GM12878 (cell line): Measurements from ENCODE around the gene AGAP3. TPM values are rescaled to one million over a fixed set of nuclear protein-coding genes. Genes with fewer than 3 reads are reported as not detected.
A peak's percentile ranks its signal among the peaks of the same experiment; 100 is the strongest.

Experiments used
- BACH1 ChIP-seq: fragments of 450-650 bp; IDR thresholded peaks from 2 replicates; pipeline ENCODE4 v1.6.1; 2017; ENCODE audit warnings: mild to moderate bottlenecking, borderline replicate concordance
- ETV6 ChIP-seq, 2 experiments: fragments of 450-650 bp in 1 of 2; IDR thresholded peaks in 1 of 2; conservative IDR thresholded peaks in 1 of 2; 2 replicates each; pipeline ENCODE4 v1.6.1; 2014; ENCODE audit warnings: antibody characterized with exemption in 1 of 2, borderline replicate concordance in 1 of 2, low read depth in 1 of 2, mild to moderate bottlenecking in 1 of 2, moderate library complexity in 1 of 2
- HDAC2 ChIP-seq: fragments of 200-600 bp; sonication (generic); IDR thresholded peaks from 2 replicates; pipeline ENCODE4 v1.6.1; 2017
- HDAC6 ChIP-seq: fragments of 200-600 bp; sonication (generic); IDR thresholded peaks from one replicate; pipeline ENCODE4 v1.8.0; 2017; ENCODE audit warnings: antibody characterized with exemption; ENCODE audit not compliant: unreplicated experiment
- IKZF1 ChIP-seq: fragments of 450-650 bp; conservative IDR thresholded peaks from 2 replicates; pipeline ENCODE4 v1.6.1; 2017; ENCODE audit warnings: antibody characterized with exemption, mild to moderate bottlenecking
- LARP7 ChIP-seq: fragments of 450-650 bp; IDR thresholded peaks from 2 replicates; pipeline ENCODE4 v1.6.1; 2017; ENCODE audit warnings: mild to moderate bottlenecking
- MEF2B ChIP-seq: fragments of 450-650 bp; IDR thresholded peaks from 2 replicates; pipeline ENCODE4 v1.6.1; 2018; ENCODE audit warnings: mild to moderate bottlenecking, moderate library complexity; ENCODE audit not compliant: partially characterized antibody, poor library complexity, severe bottlenecking
- MTA3 ChIP-seq: IDR thresholded peaks from 2 replicates; pipeline ENCODE4 v1.6.1; 2012; ENCODE audit warnings: low read length, inconsistent platforms, borderline replicate concordance
- MYB ChIP-seq: fragments of 150-350 bp; IDR thresholded peaks from 2 replicates; pipeline ENCODE4 v1.6.1; 2014; ENCODE audit warnings: mild to moderate bottlenecking, low read depth, low read length, borderline replicate concordance
- MYC ChIP-seq: IDR thresholded peaks from 2 replicates; pipeline ENCODE4 v1.6.1; 2011; ENCODE audit warnings: mild to moderate bottlenecking, low read length, moderate library complexity, inconsistent platforms; ENCODE audit not compliant: insufficient read depth, insufficient replicate concordance, insufficient read length, severe bottlenecking
- NFIC ChIP-seq: IDR thresholded peaks from 2 replicates; pipeline ENCODE4 v1.6.1; 2012; ENCODE audit warnings: low read depth, mild to moderate bottlenecking, inconsistent platforms, low read length, moderate library complexity
- NFYB ChIP-seq: IDR thresholded peaks from 2 replicates; pipeline ENCODE4 v1.6.1; 2011; ENCODE audit warnings: low read depth, mild to moderate bottlenecking, low read length, improper control_type of control experiment, moderate library complexity; ENCODE audit not compliant: insufficient read depth
- NR2C1 ChIP-seq: fragments of 450-650 bp; IDR thresholded peaks from 2 replicates; pipeline ENCODE4 v1.6.1; 2017; ENCODE audit warnings: antibody characterized with exemption, mild to moderate bottlenecking, moderate library complexity
- POLR2AphosphoS2 ChIP-seq: IDR thresholded peaks from 2 replicates; pipeline ENCODE4 v1.6.1; 2011; ENCODE audit warnings: low read depth, mild to moderate bottlenecking, low read length, improper control_type of control experiment, moderate library complexity
- POU2F2 ChIP-seq: IDR thresholded peaks from 3 replicates; pipeline ENCODE4 v1.6.1; 2011; ENCODE audit warnings: low read depth, mild to moderate bottlenecking, low read length, borderline replicate concordance
- RB1 ChIP-seq: fragments of 450-650 bp; formaldehyde crosslinking; IDR thresholded peaks from 2 replicates; pipeline ENCODE4 v1.6.1; 2017; ENCODE audit warnings: mild to moderate bottlenecking, borderline replicate concordance
- SMAD1 ChIP-seq: fragments of 450-650 bp; IDR thresholded peaks from 2 replicates; pipeline ENCODE4 v1.6.1; 2018; ENCODE audit warnings: mild to moderate bottlenecking, low read depth; ENCODE audit not compliant: partially characterized antibody
- SMC3 ChIP-seq: IDR thresholded peaks from 2 replicates; pipeline ENCODE4 v1.6.1; 2011; ENCODE audit warnings: low read length, improper control_type of control experiment, borderline replicate concordance
- SPI1 ChIP-seq: IDR thresholded peaks from 2 replicates; pipeline ENCODE4 v1.6.1; 2011; ENCODE audit warnings: low read depth, mild to moderate bottlenecking, low read length, moderate library complexity, borderline replicate concordance; ENCODE audit not compliant: insufficient read depth
- SREBF2 ChIP-seq: IDR thresholded peaks from 2 replicates; pipeline ENCODE4 v1.6.1; 2012; ENCODE audit warnings: mild to moderate bottlenecking, low read length
- SRF ChIP-seq, 2 experiments: IDR thresholded peaks; 2 replicates each; pipeline ENCODE4 v1.6.1; 2011; ENCODE audit warnings: low read depth in 2 of 2, low read length in 2 of 2, mild to moderate bottlenecking in 1 of 2, moderate library complexity in 1 of 2
- SUZ12 ChIP-seq: fragments of 200-600 bp; sonication (generic); IDR thresholded peaks from one replicate; pipeline ENCODE4 v1.6.1; 2018; ENCODE audit warnings: antibody characterized with exemption, mild to moderate bottlenecking; ENCODE audit not compliant: unreplicated experiment
- YY1 ChIP-seq: IDR thresholded peaks from 2 replicates; pipeline ENCODE4 v1.6.1; 2011; ENCODE audit warnings: low read depth, mild to moderate bottlenecking, low read length
- polyA plus RNA-seq, 11 experiments: library from polyadenylated mRNA; depleted of rRNA in 4 of 11; unstranded in 6 of 11; stranded (reverse) in 5 of 11; fragments of >200 nt; fragmentation: Nextera tagmentation in 4 of 11; fragmentation: Illumina TruSeq in 1 of 11; extraction: Ambion mirVana in 4 of 11; extraction: Trizol in 1 of 11; gene quantifications; 1 replicate in 1 of 11; 2 replicates in 10 of 11; pipeline versions ENCODE4 v1.2.1 to v1.2.3, GENCODE V29; 2011 to 2016; ENCODE audit warnings: inconsistent platforms in 2 of 11, missing spikeins in 2 of 11, low read depth in 1 of 11
- total RNA-seq, 4 experiments: library from RNA; depleted of rRNA in 3 of 4; stranded (reverse); fragments of >200 nt in 3 of 4; fragmentation: Illumina TruSeq in 1 of 4; extraction: Trizol in 1 of 4; gene quantifications; 2 replicates each; pipeline versions ENCODE4 v1.2.1 to v1.2.3, GENCODE V29; 2013 to 2021
- TF ChIP-seq, protein P1 (sequence below): IDR thresholded peaks from 2 replicates; pipeline ENCODE4 v1.6.1; 2011; ENCODE audit warnings: low read depth, low read length, improper control_type of control experiment, borderline replicate concordance
- TF ChIP-seq, protein P2 (sequence below): IDR thresholded peaks from 2 replicates; pipeline ENCODE4 v1.6.1; 2011; ENCODE audit warnings: low read depth, mild to moderate bottlenecking, low read length, moderate library complexity, borderline replicate concordance; ENCODE audit errors: extremely low read depth
- TF ChIP-seq, protein P3 (sequence below): fragments of 150-350 bp; IDR thresholded peaks from 2 replicates; pipeline ENCODE4 v1.6.1; 2014; ENCODE audit warnings: mild to moderate bottlenecking, low read depth, low read length
- TF ChIP-seq, protein P4 (sequence below): IDR thresholded peaks from 2 replicates; pipeline ENCODE4 v1.6.1; 2011; ENCODE audit warnings: borderline replicate concordance, low read depth, mild to moderate bottlenecking, moderate library complexity, low read length; ENCODE audit not compliant: insufficient read depth, poor library complexity, severe bottlenecking

AGAP3 gene
- total and polyA plus RNA-seq, 10 of the 15 experiments (the other 5 are each of a cell fraction or from before 2014, with no cell fraction given), result 1.8 to 68.1 (median 15.7) TPM

DNA sequence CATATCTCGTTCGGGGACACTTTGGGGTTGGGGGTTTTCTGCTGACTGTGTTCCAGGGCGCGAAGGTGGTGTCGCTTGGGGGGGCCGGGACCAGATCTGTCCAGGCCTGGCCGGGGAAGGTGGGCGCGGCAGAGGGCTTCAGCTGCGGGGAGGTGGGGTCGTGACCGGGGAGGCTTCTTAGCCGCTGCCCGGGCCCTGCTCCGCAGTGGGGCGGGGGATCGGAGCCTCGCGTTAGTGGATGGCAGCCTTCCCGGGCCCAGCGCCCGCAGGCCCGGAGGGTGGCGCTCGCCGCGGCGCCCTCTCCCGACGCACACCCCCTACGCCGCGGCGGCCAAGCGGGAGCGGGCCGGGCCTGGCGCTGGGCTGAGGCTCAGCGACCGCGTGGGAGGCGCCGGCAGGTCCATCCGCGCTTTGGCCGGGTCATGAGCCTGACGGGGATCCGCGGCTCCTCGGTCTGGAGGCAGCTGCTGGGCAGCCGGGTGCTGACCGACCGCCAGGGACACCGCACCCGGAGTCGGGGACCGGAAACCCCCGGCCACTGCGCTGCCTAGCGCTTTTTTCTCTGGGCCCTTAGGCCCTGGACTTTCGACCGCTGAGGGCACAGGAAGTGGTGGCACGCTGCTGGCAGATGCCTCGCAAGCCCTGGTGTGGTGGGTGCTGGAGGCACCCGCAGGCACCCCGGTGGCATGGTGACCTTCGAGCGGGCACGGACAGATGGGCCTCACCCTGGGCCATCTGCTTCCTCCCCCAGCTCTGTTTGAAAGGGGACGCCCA lies 1.2 kb downstream of the AGAP3 start (continued):
- TF ChIP-seq, protein P1, sequence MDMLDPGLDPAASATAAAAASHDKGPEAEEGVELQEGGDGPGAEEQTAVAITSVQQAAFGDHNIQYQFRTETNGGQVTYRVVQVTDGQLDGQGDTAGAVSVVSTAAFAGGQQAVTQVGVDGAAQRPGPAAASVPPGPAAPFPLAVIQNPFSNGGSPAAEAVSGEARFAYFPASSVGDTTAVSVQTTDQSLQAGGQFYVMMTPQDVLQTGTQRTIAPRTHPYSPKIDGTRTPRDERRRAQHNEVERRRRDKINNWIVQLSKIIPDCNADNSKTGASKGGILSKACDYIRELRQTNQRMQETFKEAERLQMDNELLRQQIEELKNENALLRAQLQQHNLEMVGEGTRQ, result no peak
- TF ChIP-seq SRF (IDR thresholded peaks at IDR 0.05; ENCODE audit: low read depth in 2 of 2, low read length in 2 of 2) (no peak), NFIC (no peak), NFYB (no peak), MYC (peak; percentile 61), RB1 (no peak), MEF2B (no peak), SMAD1 (no peak), POU2F2 (no peak), YY1 (peak; percentile 57), SMC3 (no peak), BACH1 (peak; percentile 67), HDAC6 (no peak), SREBF2 (no peak), MTA3 (no peak), HDAC2 (no peak), SUZ12 (no peak), SPI1 (no peak), POLR2AphosphoS2 (no peak), NR2C1 (no peak), MYB (no peak), ETV6 (conservative IDR thresholded peaks at IDR 0.05 in 1 of 2, IDR thresholded peaks at IDR 0.05 in 1 of 2; ENCODE audit: borderline replicate concordance in 1 of 2, low read depth in 1 of 2) (no peak), IKZF1 (peak; percentile 81), LARP7 (peak; percentile 52; the same call in 1 of the 2 replicates)
- TF ChIP-seq, protein P2, sequence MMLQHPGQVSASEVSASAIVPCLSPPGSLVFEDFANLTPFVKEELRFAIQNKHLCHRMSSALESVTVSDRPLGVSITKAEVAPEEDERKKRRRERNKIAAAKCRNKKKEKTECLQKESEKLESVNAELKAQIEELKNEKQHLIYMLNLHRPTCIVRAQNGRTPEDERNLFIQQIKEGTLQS, result no peak
- TF ChIP-seq, protein P3, sequence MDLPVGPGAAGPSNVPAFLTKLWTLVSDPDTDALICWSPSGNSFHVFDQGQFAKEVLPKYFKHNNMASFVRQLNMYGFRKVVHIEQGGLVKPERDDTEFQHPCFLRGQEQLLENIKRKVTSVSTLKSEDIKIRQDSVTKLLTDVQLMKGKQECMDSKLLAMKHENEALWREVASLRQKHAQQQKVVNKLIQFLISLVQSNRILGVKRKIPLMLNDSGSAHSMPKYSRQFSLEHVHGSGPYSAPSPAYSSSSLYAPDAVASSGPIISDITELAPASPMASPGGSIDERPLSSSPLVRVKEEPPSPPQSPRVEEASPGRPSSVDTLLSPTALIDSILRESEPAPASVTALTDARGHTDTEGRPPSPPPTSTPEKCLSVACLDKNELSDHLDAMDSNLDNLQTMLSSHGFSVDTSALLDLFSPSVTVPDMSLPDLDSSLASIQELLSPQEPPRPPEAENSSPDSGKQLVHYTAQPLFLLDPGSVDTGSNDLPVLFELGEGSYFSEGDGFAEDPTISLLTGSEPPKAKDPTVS, result no peak
- TF ChIP-seq, protein P4, sequence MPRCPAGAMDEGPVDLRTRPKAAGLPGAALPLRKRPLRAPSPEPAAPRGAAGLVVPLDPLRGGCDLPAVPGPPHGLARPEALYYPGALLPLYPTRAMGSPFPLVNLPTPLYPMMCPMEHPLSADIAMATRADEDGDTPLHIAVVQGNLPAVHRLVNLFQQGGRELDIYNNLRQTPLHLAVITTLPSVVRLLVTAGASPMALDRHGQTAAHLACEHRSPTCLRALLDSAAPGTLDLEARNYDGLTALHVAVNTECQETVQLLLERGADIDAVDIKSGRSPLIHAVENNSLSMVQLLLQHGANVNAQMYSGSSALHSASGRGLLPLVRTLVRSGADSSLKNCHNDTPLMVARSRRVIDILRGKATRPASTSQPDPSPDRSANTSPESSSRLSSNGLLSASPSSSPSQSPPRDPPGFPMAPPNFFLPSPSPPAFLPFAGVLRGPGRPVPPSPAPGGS, result no peak
